ENCODE results near the gene THADA. TPM values are rescaled to one million over a fixed set of nuclear protein-coding genes. Genes with fewer than 3 reads are reported as not detected.

THADA gene
- total RNA-seq, 4 donors from 2014 or later = 26.2 to 58.3 (median 29.7) TPM

DNA sequence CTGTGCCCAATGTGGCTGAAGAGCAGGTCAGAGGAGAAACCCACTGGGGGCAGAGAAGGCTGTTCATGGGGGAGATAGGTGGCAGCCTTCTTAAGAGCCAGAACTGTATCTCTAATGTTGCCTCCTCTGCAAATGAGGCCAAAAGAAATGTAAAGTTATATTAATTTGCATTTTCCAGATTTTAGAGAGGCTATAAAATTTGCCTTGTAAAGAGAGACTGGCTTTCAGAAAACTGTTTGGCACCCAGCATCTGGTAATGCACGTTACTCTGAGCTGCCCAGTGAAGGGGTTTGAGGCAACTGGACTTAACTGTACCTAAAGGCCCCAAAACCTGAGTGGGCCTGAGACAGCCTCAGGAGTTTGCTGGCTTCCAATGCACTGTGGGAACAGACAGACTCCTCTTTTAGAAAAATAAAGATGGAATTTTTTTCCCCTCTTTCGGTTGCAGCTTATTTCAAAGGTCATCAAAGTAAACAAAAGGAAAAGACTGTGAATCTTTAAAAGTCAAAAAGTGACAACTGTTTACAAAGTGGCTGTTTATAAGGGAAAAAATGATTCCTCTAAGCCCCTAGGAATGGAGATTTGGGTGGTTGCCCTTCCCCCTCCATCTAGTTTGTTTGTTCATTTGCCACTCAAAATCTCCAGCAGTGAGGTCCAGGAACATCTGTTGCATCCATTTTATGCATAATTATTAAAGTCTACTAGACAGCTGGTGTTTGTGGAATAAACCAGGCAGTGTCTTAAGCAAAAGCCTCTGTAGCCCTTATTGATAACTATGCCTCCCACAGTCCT lies 237.2 kb downstream of the THADA start:
- TF ChIP-seq EP300 (IDR thresholded peaks at IDR 0.05) = no peak
- TF ChIP-seq, protein P1, sequence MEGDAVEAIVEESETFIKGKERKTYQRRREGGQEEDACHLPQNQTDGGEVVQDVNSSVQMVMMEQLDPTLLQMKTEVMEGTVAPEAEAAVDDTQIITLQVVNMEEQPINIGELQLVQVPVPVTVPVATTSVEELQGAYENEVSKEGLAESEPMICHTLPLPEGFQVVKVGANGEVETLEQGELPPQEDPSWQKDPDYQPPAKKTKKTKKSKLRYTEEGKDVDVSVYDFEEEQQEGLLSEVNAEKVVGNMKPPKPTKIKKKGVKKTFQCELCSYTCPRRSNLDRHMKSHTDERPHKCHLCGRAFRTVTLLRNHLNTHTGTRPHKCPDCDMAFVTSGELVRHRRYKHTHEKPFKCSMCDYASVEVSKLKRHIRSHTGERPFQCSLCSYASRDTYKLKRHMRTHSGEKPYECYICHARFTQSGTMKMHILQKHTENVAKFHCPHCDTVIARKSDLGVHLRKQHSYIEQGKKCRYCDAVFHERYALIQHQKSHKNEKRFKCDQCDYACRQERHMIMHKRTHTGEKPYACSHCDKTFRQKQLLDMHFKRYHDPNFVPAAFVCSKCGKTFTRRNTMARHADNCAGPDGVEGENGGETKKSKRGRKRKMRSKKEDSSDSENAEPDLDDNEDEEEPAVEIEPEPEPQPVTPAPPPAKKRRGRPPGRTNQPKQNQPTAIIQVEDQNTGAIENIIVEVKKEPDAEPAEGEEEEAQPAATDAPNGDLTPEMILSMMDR (IDR thresholded peaks at IDR 0.05) = no peak
- no peak for TF ChIP-seq POLR2AphosphoS5 (IDR thresholded peaks at IDR 0.05)
- no peak for TF ChIP-seq POLR2A (IDR thresholded peaks at IDR 0.05)
- Histone ChIP-seq H3K27ac (no peak overlapping the region), H3K4me1 (no peaks in the 10 kb centered on the region), H3K36me3 (no peaks in the 10 kb centered on the region), H3K4me3 (no peak overlapping the region), H3K27me3 (no peaks in the 10 kb centered on the region), H3K9me3 (no peaks in the 10 kb centered on the region)
- DNase-seq (ENCODE audit: low spot score in 2 of 2) = no peak
- WGBS = 61% methylated on average over 2 of the region's 2 CpGs

GRCh38 chr2:43356774-43357173 lies 239.1 kb downstream of the THADA start:
- TF ChIP-seq POLR2AphosphoS5 (IDR thresholded peaks at IDR 0.05) = no peak
- no peak for TF ChIP-seq EP300 (IDR thresholded peaks at IDR 0.05)
- no peak for TF ChIP-seq POLR2A (IDR thresholded peaks at IDR 0.05)
- TF ChIP-seq, protein P1 (IDR thresholded peaks at IDR 0.05) = no peak
- H3K4me3 ChIP-seq = no peak overlapping the region
- DNase-seq (ENCODE audit: low spot score in 2 of 2) = no peak
- H3K36me3 ChIP-seq = no peaks in the 10 kb centered on the region
- no peaks in the 10 kb centered on the region for H3K9me3 ChIP-seq
- no peaks in the 10 kb centered on the region for H3K4me1 ChIP-seq
- no peak overlapping the region for H3K27ac ChIP-seq
- no peaks in the 10 kb centered on the region for H3K27me3 ChIP-seq

GRCh38 chr2:43355399-43355798 lies 240.4 kb downstream of the THADA start:
- Histone ChIP-seq H3K27me3 (no peaks in the 10 kb centered on the region), H3K36me3 (no peaks in the 10 kb centered on the region), H3K27ac (no peak overlapping the region), H3K4me1 (peaks cover 4% of the 10 kb centered on the region), H3K4me3 (no peak overlapping the region), H3K9me3 (no peaks in the 10 kb centered on the region)
- TF ChIP-seq, protein P1 (IDR thresholded peaks at IDR 0.05) = no peak
- TF ChIP-seq POLR2A (IDR thresholded peaks at IDR 0.05) = no peak
- no peak for TF ChIP-seq EP300 (IDR thresholded peaks at IDR 0.05)
- no peak for TF ChIP-seq POLR2AphosphoS5 (IDR thresholded peaks at IDR 0.05)
- 90% methylated on average over 3 of the region's 3 CpGs for WGBS
- no peak for DNase-seq (ENCODE audit: low spot score in 2 of 2)

- peaks cover 41% of the 10 kb centered on the region for H3K4me1 ChIP-seq
- H3K27ac ChIP-seq = peak overlapping the region; percentile 11
- 44% methylated on average over 3 of the region's 3 CpGs for WGBS
- no peaks in the 10 kb centered on the region for H3K36me3 ChIP-seq
- H3K27me3 ChIP-seq = no peaks in the 10 kb centered on the region
- TF ChIP-seq POLR2A (IDR thresholded peaks at IDR 0.05) = no peak
- no peak for TF ChIP-seq POLR2AphosphoS5 (IDR thresholded peaks at IDR 0.05)
- no peak for TF ChIP-seq EP300 (IDR thresholded peaks at IDR 0.05)
- TF ChIP-seq, protein P1 (IDR thresholded peaks at IDR 0.05) = no peak
- DNase-seq (ENCODE audit: low spot score in 2 of 2) = no peak
- no peaks in the 10 kb centered on the region for H3K9me3 ChIP-seq
- H3K4me3 ChIP-seq = no peak overlapping the region
These were observed 245.9 kb downstream of the THADA start for GRCh38 chr2:43349904-43350303.

DNA sequence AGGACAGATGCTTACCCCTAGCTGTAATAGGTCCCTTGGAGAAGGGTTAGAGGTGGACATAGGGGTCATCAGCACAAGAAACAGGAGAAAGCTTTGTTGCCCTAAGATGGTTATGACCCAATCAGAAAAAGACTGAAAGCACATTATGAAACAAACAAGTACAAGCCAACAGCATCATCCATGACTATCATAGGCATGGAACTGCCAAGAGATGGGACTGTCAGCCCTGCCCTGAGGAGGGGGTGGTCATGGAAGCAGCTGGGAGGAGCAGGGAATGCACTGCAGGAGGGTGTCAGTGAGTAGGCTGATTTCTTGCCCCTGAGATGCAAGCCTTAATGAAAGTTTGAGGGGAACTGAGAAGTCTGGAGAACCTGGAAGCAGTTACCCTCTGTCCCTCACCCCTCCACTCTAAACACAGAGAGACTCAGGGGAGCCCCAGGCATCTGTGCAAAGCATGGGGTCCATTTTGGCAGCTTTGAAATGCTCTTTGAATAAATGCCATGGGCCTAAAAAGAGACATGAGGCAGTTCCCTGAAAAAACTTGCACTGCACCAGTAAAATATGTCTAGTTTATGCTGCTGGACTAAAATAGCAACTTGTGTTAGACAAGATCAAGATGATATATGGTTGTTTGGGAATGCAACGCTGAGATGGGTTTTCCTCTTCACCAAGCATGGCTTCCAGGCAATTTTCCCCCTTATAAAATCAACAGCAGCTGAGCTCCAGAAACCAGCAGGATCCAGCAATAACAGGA lies 246.8 kb downstream of the THADA start:
- no peaks in the 10 kb centered on the region for H3K9me3 ChIP-seq
- peak in 1 of 2 donors; percentile 76 for DNase-seq (ENCODE audit: low spot score in 2 of 2)
- no peaks in the 10 kb centered on the region for H3K27me3 ChIP-seq
- peak overlapping the region; percentile 70 for H3K27ac ChIP-seq
- TF ChIP-seq POLR2AphosphoS5 (IDR thresholded peaks at IDR 0.05) (peak in 1 of 3 donors; percentile 71), EP300 (IDR thresholded peaks at IDR 0.05) (no peak), POLR2A (IDR thresholded peaks at IDR 0.05) (no peak)
- TF ChIP-seq, protein P1 (IDR thresholded peaks at IDR 0.05) = no peak
- no peaks in the 10 kb centered on the region for H3K36me3 ChIP-seq
- H3K4me1 ChIP-seq = peaks cover 49% of the 10 kb centered on the region
- WGBS = 23% methylated on average over 1 of the region's 1 CpG
- H3K4me3 ChIP-seq = no peak overlapping the region

All from suprapubic skin (tissue), 4 donors.